Natural killer cell (primary cell): ENCODE results near the gene SPATA24. TPM values are rescaled to one million over a fixed set of nuclear protein-coding genes. Genes with fewer than 3 reads are reported as not detected.

Experiments used
- ATAC-seq, 3 donors: fragments of 150-1000 bp in 2 of 3; fragments of 200-7000 bp in 1 of 3; cut with Tn5 transposase; 1 replicate in 1 of 3; 2 replicates in 2 of 3; pipeline ENCODE4 v1.10.0; 2021; ENCODE audit warnings: mild to moderate bottlenecking in 2 of 3, moderate library complexity in 2 of 3
- DNase-seq, 2 donors: peaks; one replicate each; pipeline versions ENCODE4 v3.0.0 to v3.0.0-alpha.2; 2013 to 2021; ENCODE audit warnings: mixed read lengths in 1 of 2
- H3K27ac ChIP-seq: one replicate; pipeline ENCODE4 v1.5.1; 2013; ENCODE audit warnings: mild to moderate bottlenecking, low read length
- H3K27me3 ChIP-seq: one replicate; pipeline ENCODE4 v1.6.1; 2013; ENCODE audit warnings: low read length; ENCODE audit not compliant: control insufficient read depth, insufficient read depth
- H3K36me3 ChIP-seq: one replicate; pipeline ENCODE4 v1.6.1; 2013; ENCODE audit warnings: low read length; ENCODE audit not compliant: control insufficient read depth, insufficient read depth
- H3K4me1 ChIP-seq: one replicate; pipeline ENCODE4 v1.6.1; 2013; ENCODE audit warnings: low read length; ENCODE audit not compliant: control insufficient read depth, insufficient read depth
- H3K4me3 ChIP-seq: one replicate; pipeline ENCODE4 v1.5.1; 2013; ENCODE audit warnings: low read length
- H3K9me3 ChIP-seq: one replicate; pipeline ENCODE4 v1.6.1; 2013; ENCODE audit warnings: low read length; ENCODE audit not compliant: control insufficient read depth, insufficient read depth
- H3K27ac Mint-ChIP-seq, 2 donors: one replicate each; pipeline ENCODE4 v1.8.0; 2022; ENCODE audit warnings: mild to moderate bottlenecking in 2 of 2, mixed read lengths in 2 of 2, moderate library complexity in 1 of 2
- H3K27me3 Mint-ChIP-seq, 2 donors: one replicate each; pipeline ENCODE4 v1.8.0; 2022; ENCODE audit warnings: low read depth in 2 of 2, mixed read lengths in 2 of 2
- H3K36me3 Mint-ChIP-seq: one replicate; pipeline ENCODE4 v1.8.0; 2022; ENCODE audit warnings: mixed read lengths
- H3K4me1 Mint-ChIP-seq, 2 donors: one replicate each; pipeline ENCODE4 v1.8.0; 2022; ENCODE audit warnings: mixed read lengths in 2 of 2
- H3K4me3 Mint-ChIP-seq: one replicate; pipeline ENCODE4 v1.8.0; 2022; ENCODE audit warnings: mild to moderate bottlenecking, moderate library complexity, mixed read lengths
- H3K9me3 Mint-ChIP-seq, 2 donors: one replicate each; pipeline ENCODE4 v1.8.0; 2022; ENCODE audit warnings: mixed read lengths in 2 of 2
- CTCF ChIP-seq: fragments of 200-600 bp; IDR thresholded peaks from one replicate; pipeline ENCODE4 v1.8.0; 2022; ENCODE audit warnings: antibody characterized with exemption
- WGBS: methylation state at CpG from one replicate; pipeline ENCODE4 v1.1.7; 2013; ENCODE audit warnings: missing lambda C conversion rate; ENCODE audit not compliant: insufficient coverage; 5-methylcytosine and 5-hydroxymethylcytosine counted together
- intact Hi-C: fragments of 100-400 bp; cut with micrococcal nuclease; formaldehyde crosslinking; loops from one replicate; pipeline ENCODE4 v1.14.2; 2022
- total RNA-seq, 4 donors: library from RNA; stranded (reverse); fragments of 120-200 nt in 1 of 4; gene quantifications; one replicate each; pipeline versions ENCODE4 v1.2.3 to v1.2.4, GENCODE V29; 2013 to 2022

SPATA24 gene
- total RNA-seq, 3 donors from 2014 or later (not counting 1 experiment from before 2014, with no cell fraction given) = 1.6 to 2.9 (median 2.7) TPM

GRCh38 chr5:139390639-139391569 lies 13.0 kb downstream of the SPATA24 start:
- peak overlapping the region; percentile 72 for H3K4me3 Mint-ChIP-seq
- ATAC-seq (no peak), DNase-seq (no peak)
- H3K27ac Mint-ChIP-seq = peak overlapping the region; percentile 90 to 95
- no peaks in the 10 kb centered on the region for H3K9me3 Mint-ChIP-seq
- no peaks in the 10 kb centered on the region for H3K27me3 Mint-ChIP-seq
- Histone ChIP-seq H3K9me3 (no peaks in the 10 kb centered on the region), H3K4me1 (peaks cover 70% of the 10 kb centered on the region), H3K36me3 (no peaks in the 10 kb centered on the region), H3K4me3 (no peak overlapping the region), H3K27me3 (no peaks in the 10 kb centered on the region), H3K27ac (peak overlapping the region; percentile 75)
- H3K36me3 Mint-ChIP-seq = no peaks in the 10 kb centered on the region
- TF ChIP-seq CTCF = no peak
- H3K4me1 Mint-ChIP-seq = peaks cover 41 to 61% of the 10 kb centered on the region in 2 donors
- WGBS = 81% methylated on average over 10 of the region's 10 CpGs
- intact Hi-C loops = loop anchor here (2.0 to 5.0 kb wide), 3 partner anchors 48 to 119 kb away; partner anchors contain the start of gene MATR3

GRCh38 chr5:139389701-139390638 lies 13.9 kb downstream of the SPATA24 start, which contains the start of gene MZB1:
Gene MZB1, minus strand, starts transcription at chr5:139389913. Its CDS starts 57 bp downstream, at chr5:139389856.
- peak; percentile 73 to 85 for DNase-seq
- H3K27ac ChIP-seq = peak within 1 kb of the TSS; percentile 75
- intact Hi-C loops = loop anchor here (2.0 to 10.0 kb wide), 4 partner anchors 47 to 825 kb away; partner anchors contain the start of gene MATR3
- Mint-ChIP-seq H3K36me3 (no peaks in the 10 kb centered on the region), H3K4me3 (peak within 1 kb of the TSS; percentile 72), H3K27me3 (no peaks in the 10 kb centered on the region), H3K4me1 (peaks cover 50 to 70% of the 10 kb centered on the region in 2 donors), H3K9me3 (no peaks in the 10 kb centered on the region), H3K27ac (peak within 1 kb of the TSS; percentile 90 to 95)
- H3K36me3 ChIP-seq = no peaks in the 10 kb centered on the region
- peak; percentile 61 to 74 (median 74) for ATAC-seq
- no peaks in the 10 kb centered on the region for H3K27me3 ChIP-seq
- H3K9me3 ChIP-seq = no peaks in the 10 kb centered on the region
- H3K4me1 ChIP-seq = peaks cover 78% of the 10 kb centered on the region
- WGBS = 5% methylated on average over 11 of the region's 11 CpGs
- H3K4me3 ChIP-seq = peak within 1 kb of the TSS; percentile 27
- no peak for TF ChIP-seq CTCF

- DNase-seq (no peak), ATAC-seq (no peak)
- 64% methylated on average over 8 of the region's 8 CpGs for WGBS
- Mint-ChIP-seq H3K4me1 (peaks cover 56 to 79% of the 10 kb centered on the region in 2 donors), H3K27me3 (no peaks in the 10 kb centered on the region), H3K36me3 (no peaks in the 10 kb centered on the region), H3K27ac (peak overlapping the region in 1 of 2 donors; percentile 82), H3K9me3 (no peaks in the 10 kb centered on the region), H3K4me3 (peak overlapping the region; percentile 9)
- no peaks in the 10 kb centered on the region for H3K27me3 ChIP-seq
- no peaks in the 10 kb centered on the region for H3K9me3 ChIP-seq
- no peak for TF ChIP-seq CTCF
- intact Hi-C loops = loop anchor here (10.0 kb wide), 1 partner anchor 824 kb away; no protein-coding TSS in a partner anchor
- H3K27ac ChIP-seq = peak overlapping the region; percentile 50
- H3K36me3 ChIP-seq = no peaks in the 10 kb centered on the region
- H3K4me1 ChIP-seq = peaks cover 75% of the 10 kb centered on the region
- peak overlapping the region; percentile 27 for H3K4me3 ChIP-seq
Measured at GRCh38 chr5:139388198-139388821, 15.6 kb downstream of the SPATA24 start.
